Hepatocyte (in vitro differentiated cells): Measurements from ENCODE around the gene TTC9. TPM values are rescaled to one million over a fixed set of nuclear protein-coding genes. Genes with fewer than 3 reads are reported as not detected.
A peak's percentile ranks its signal among the peaks of the same experiment; 100 is the strongest.

Experiments used
- DNase-seq: peaks from one replicate; pipeline ENCODE4 v3.0.0-alpha.2; 2016; ENCODE audit warnings: low spot score
- H2AFZ ChIP-seq: fragments of 200-600 bp; sonication (generic); 2 replicates; pipeline ENCODE4 v1.6.0; 2016; ENCODE audit warnings: antibody characterized with exemption, mild to moderate bottlenecking
- H3K27ac ChIP-seq: fragments of 200-600 bp; sonication (generic); 2 replicates; pipeline ENCODE4 v1.5.1; 2016; ENCODE audit warnings: mild to moderate bottlenecking
- H3K27me3 ChIP-seq: fragments of 200-600 bp; sonication (generic); 2 replicates; pipeline ENCODE4 v1.6.1; 2016
- H3K36me3 ChIP-seq: fragments of 200-600 bp; sonication (generic); replicated peaks from 2 replicates; pipeline ENCODE4 v1.5.1; 2016; ENCODE audit warnings: low read depth; ENCODE audit not compliant: insufficient read depth
- H3K4me1 ChIP-seq: fragments of 200-600 bp; sonication (generic); 2 replicates; pipeline ENCODE4 v1.5.1; 2016; ENCODE audit warnings: mild to moderate bottlenecking, moderate library complexity; ENCODE audit not compliant: insufficient read depth
- H3K4me2 ChIP-seq: fragments of 200-600 bp; sonication (generic); 2 replicates; pipeline ENCODE4 v1.6.0; 2016
- H3K4me3 ChIP-seq: fragments of 200-600 bp; sonication (generic); 2 replicates; pipeline ENCODE4 v1.5.1; 2016; ENCODE audit warnings: mild to moderate bottlenecking
- H3K79me2 ChIP-seq: fragments of 200-600 bp; sonication (generic); 2 replicates; pipeline ENCODE4 v1.6.0; 2017; ENCODE audit warnings: mild to moderate bottlenecking
- H3K9me2 ChIP-seq: fragments of 200-600 bp; sonication (generic); replicated peaks from 2 replicates; pipeline ENCODE4 v1.6.0; 2017; ENCODE audit warnings: mild to moderate bottlenecking; ENCODE audit not compliant: insufficient read depth
- H3K9me3 ChIP-seq: fragments of 200-600 bp; sonication (generic); 2 replicates; pipeline ENCODE4 v1.5.1; 2016; ENCODE audit warnings: low read depth, mild to moderate bottlenecking
- H4K20me1 ChIP-seq: fragments of 200-600 bp; sonication (generic); 2 replicates; pipeline ENCODE4 v1.6.0; 2016; ENCODE audit warnings: mild to moderate bottlenecking; ENCODE audit not compliant: insufficient read depth, poor library complexity, severe bottlenecking
- EZH2 ChIP-seq: fragments of 200-600 bp; sonication (generic); IDR thresholded peaks from 2 replicates; pipeline ENCODE4 v1.6.1; 2016; ENCODE audit warnings: antibody characterized with exemption, mild to moderate bottlenecking, borderline replicate concordance
- EZH2phosphoT487 ChIP-seq: fragments of 200-600 bp; sonication (generic); IDR thresholded peaks from one replicate; pipeline ENCODE4 v1.6.1; 2018; ENCODE audit warnings: antibody characterized with exemption, mild to moderate bottlenecking, low read depth, moderate library complexity; ENCODE audit not compliant: unreplicated experiment, severe bottlenecking
- whole genome bisulfite sequencing: methylation state at CpG from one replicate; pipeline ENCODE4 v1.1.6; 2016; ENCODE audit warnings: low lambda C conversion rate; ENCODE audit errors: missing lambda C conversion rate; 5-methylcytosine and 5-hydroxymethylcytosine counted together
- polyA plus RNA-seq: library from polyadenylated mRNA; unstranded; fragments of >200 nt; fragmentation: Nextera tagmentation; extraction: Ambion mirVana; gene quantifications from 2 replicates; pipeline ENCODE4 v1.2.1, GENCODE V29; 2016
- total RNA-seq: library from RNA; depleted of rRNA; stranded (reverse); fragments of >200 nt; gene quantifications from 2 replicates; pipeline ENCODE4 v1.2.3, GENCODE V29; 2014
- TF ChIP-seq, protein P1 (sequence below): fragments of 200-600 bp; sonication (generic); IDR thresholded peaks from 2 replicates; pipeline ENCODE4 v1.5.1; 2016; ENCODE audit warnings: antibody characterized with exemption, mild to moderate bottlenecking; ENCODE audit not compliant: poor library complexity

Gene TTC9
- total and polyA plus RNA-seq, 2 experiments from 2014 or later = 3.6 to 4.9 TPM

DNA sequence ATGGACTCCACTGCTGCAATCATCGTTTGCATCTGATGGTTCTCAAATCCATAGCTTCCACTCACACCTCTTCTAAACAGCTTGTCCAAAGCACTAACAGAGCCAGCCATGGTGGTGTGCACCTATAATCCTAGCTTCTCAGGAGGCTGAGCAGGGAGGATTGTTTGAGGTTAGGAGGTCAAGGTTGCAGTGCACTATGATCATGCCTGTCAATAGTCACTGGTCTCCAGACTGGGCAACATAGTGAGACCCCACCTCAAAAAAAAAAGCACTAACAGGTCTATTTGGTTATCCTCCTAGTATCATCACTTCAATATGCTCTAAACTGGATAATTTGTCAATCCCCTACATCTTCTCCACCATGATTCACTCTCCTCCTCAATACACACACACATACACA is 63.2 kb downstream of the TTC9 start:
- H4K20me1 ChIP-seq = no peaks in the 10 kb centered on the region
- H3K4me2 ChIP-seq = no peak overlapping the region
- H3K9me3 ChIP-seq = no peaks in the 10 kb centered on the region
- DNase-seq = no peak
- no peak overlapping the region for H2AFZ ChIP-seq
- H3K79me2 ChIP-seq = no peaks in the 10 kb centered on the region
- no peaks in the 10 kb centered on the region for H3K27me3 ChIP-seq
- H3K27ac ChIP-seq = no peak overlapping the region
- no peaks in the 10 kb centered on the region for H3K4me1 ChIP-seq
- no peak overlapping the region for H3K4me3 ChIP-seq
- H3K36me3 ChIP-seq = no peaks in the 10 kb centered on the region
- TF ChIP-seq EZH2 = no peak
- TF ChIP-seq EZH2phosphoT487 = no peak
- TF ChIP-seq, protein P1, sequence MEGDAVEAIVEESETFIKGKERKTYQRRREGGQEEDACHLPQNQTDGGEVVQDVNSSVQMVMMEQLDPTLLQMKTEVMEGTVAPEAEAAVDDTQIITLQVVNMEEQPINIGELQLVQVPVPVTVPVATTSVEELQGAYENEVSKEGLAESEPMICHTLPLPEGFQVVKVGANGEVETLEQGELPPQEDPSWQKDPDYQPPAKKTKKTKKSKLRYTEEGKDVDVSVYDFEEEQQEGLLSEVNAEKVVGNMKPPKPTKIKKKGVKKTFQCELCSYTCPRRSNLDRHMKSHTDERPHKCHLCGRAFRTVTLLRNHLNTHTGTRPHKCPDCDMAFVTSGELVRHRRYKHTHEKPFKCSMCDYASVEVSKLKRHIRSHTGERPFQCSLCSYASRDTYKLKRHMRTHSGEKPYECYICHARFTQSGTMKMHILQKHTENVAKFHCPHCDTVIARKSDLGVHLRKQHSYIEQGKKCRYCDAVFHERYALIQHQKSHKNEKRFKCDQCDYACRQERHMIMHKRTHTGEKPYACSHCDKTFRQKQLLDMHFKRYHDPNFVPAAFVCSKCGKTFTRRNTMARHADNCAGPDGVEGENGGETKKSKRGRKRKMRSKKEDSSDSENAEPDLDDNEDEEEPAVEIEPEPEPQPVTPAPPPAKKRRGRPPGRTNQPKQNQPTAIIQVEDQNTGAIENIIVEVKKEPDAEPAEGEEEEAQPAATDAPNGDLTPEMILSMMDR = no peak
- 96% methylated on average over 1 of the region's 1 CpG for WGBS
- no peaks in the 10 kb centered on the region for H3K9me2 ChIP-seq

DNA sequence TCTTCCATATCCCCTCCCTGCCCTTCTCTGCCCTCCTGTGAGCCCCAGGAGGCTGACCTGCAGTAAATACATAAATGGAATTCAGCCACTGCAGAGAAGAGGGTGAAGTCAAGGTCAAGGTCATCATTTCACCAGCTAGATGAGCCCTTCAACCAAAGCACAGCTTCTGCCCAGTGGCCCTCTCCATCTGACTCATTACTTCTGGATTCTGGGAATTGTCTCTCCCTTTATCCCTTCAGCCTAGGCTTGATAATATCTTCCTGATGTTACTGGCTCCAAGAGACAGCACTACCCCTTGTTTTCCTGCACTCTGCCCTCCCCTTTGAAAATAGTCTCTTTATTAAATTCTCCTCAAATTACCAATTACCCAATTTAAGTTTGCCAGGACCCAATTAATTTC is 64.5 kb downstream of the TTC9 start:
- no peak overlapping the region for H3K4me2 ChIP-seq
- no peak for DNase-seq
- H3K79me2 ChIP-seq = no peaks in the 10 kb centered on the region
- H3K27me3 ChIP-seq = no peaks in the 10 kb centered on the region
- H3K36me3 ChIP-seq = no peaks in the 10 kb centered on the region
- H3K4me1 ChIP-seq = no peaks in the 10 kb centered on the region
- H3K9me3 ChIP-seq = no peaks in the 10 kb centered on the region
- H2AFZ ChIP-seq = no peak overlapping the region
- no peaks in the 10 kb centered on the region for H3K9me2 ChIP-seq
- no peaks in the 10 kb centered on the region for H4K20me1 ChIP-seq
- TF ChIP-seq EZH2 (no peak), EZH2phosphoT487 (no peak)
- TF ChIP-seq, protein P1 = no peak
- no peak overlapping the region for H3K4me3 ChIP-seq
- no peak overlapping the region for H3K27ac ChIP-seq

DNA sequence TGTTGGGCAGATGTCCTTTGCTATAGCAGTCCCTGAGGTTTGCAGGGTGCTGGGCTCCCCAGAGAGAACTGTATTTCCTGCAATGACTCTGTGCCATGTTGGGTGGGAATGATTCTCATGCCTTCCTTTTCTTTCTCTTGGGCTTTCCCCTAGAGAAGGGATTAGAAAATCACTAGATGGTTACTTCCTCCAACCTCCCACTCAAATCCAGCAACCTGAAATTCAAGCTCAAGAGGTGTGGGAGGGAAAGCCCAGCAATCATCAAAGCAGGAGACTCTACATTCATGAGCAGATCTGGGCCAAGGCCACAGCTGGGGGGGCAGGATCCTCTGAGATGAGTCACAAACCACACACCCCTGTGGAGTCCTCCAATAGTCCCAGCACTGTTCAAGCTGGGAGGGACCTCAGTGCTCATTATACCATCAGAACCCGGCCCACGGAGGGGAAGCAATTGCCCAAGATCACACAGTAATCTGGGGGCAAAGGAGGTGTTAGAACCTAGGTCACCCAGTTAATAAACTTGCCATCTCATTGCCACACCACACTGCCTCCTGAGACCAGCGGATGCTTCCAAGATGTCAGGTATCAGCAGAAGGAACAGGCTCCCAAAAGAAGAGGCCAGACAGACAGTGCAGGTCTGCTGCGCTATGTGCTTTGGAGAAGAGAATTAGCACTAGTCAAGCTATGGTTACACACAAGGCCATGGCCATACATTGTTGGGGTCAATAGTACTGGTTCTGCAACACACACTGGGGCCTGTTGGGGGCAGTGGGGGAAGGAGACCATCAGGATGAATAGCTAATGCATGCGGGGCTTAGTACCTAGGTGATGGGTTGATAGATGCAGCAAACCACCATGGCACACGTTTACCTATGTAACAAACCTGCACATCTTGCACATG is 65.7 kb downstream of the TTC9 start:
- Histone ChIP-seq H3K4me1 (no peaks in the 10 kb centered on the region), H3K27ac (peak overlapping the region; percentile 65), H3K36me3 (no peaks in the 10 kb centered on the region), H4K20me1 (no peaks in the 10 kb centered on the region), H3K4me3 (no peak overlapping the region), H3K9me2 (no peaks in the 10 kb centered on the region), H3K4me2 (no peak overlapping the region), H2AFZ (no peak overlapping the region), H3K9me3 (no peaks in the 10 kb centered on the region), H3K79me2 (no peaks in the 10 kb centered on the region), H3K27me3 (no peaks in the 10 kb centered on the region)
- WGBS = 86% methylated on average over 6 of the region's 6 CpGs
- DNase-seq = peak; percentile 57
- TF ChIP-seq, protein P1 = no peak
- TF ChIP-seq EZH2 = no peak
- no peak for TF ChIP-seq EZH2phosphoT487
